ENCODE data around the gene PHLDB2. TPM values are rescaled to one million over a fixed set of nuclear protein-coding genes. Genes with fewer than 3 reads are reported as not detected.

The PHLDB2 gene
- total RNA-seq, 1 experiment from 2014 or later: 30.7 TPM

- CTCF ChIA-PET: interaction anchor here (0.5 to 3.3 kb wide), 25 partner anchors 13 to 347 kb away, joined by 3 to 33 read pairs (median 4); partner anchors contain the start of genes ABHD10 and TAGLN3
- DNase-seq: no peak
- TF ChIP-seq CTCF (IDR thresholded peaks at IDR 0.05; ENCODE audit: unreplicated experiment): no peak
Observed at GRCh38 chr3:112013784-112014143, 154.7 kb downstream of the PHLDB2 start.

GRCh38 chr3:112017091-112017490 is 158.0 kb downstream of the PHLDB2 start:
- no peak for DNase-seq
- no peaks in the 10 kb centered on the region for H3K27me3 Mint-ChIP-seq (ENCODE audit: unreplicated experiment)
- TF ChIP-seq CTCF (IDR thresholded peaks at IDR 0.05; ENCODE audit: unreplicated experiment): no peak
- CTCF ChIA-PET: no interaction called here
- intact Hi-C loops (cut with micrococcal nuclease; ENCODE audit: unreplicated experiment): no loop called here
- H3K9me3 Mint-ChIP-seq (ENCODE audit: low read depth, unreplicated experiment): peaks cover 7% of the 10 kb centered on the region
- no peak overlapping the region for H3K27ac Mint-ChIP-seq (ENCODE audit: unreplicated experiment)
- BruUV-seq (replicated peaks): no TSS peak
- H3K36me3 Mint-ChIP-seq (ENCODE audit: insufficient read depth, unreplicated experiment): no peaks in the 10 kb centered on the region
- no peaks in the 10 kb centered on the region for H3K4me1 Mint-ChIP-seq (ENCODE audit: low read depth, unreplicated experiment)
- H3K4me3 Mint-ChIP-seq (ENCODE audit: low read depth, unreplicated experiment): no peak overlapping the region

More at GRCh38 chr3:112013784-112014143, 154.7 kb downstream of the PHLDB2 start:
- Mint-ChIP-seq H3K27me3 (ENCODE audit: unreplicated experiment) (no peaks in the 10 kb centered on the region), H3K27ac (ENCODE audit: unreplicated experiment) (no peak overlapping the region), H3K4me3 (ENCODE audit: low read depth, unreplicated experiment) (no peak overlapping the region), H3K4me1 (ENCODE audit: low read depth, unreplicated experiment) (no peaks in the 10 kb centered on the region), H3K9me3 (ENCODE audit: low read depth, unreplicated experiment) (no peaks in the 10 kb centered on the region), H3K36me3 (ENCODE audit: insufficient read depth, unreplicated experiment) (no peaks in the 10 kb centered on the region)
- intact Hi-C loops (cut with micrococcal nuclease; ENCODE audit: unreplicated experiment): no loop called here
- BruUV-seq (replicated peaks): no TSS peak

- BruUV-seq (replicated peaks): no TSS peak
- TF ChIP-seq CTCF (IDR thresholded peaks at IDR 0.05; ENCODE audit: unreplicated experiment): no peak
- H3K27me3 Mint-ChIP-seq (ENCODE audit: unreplicated experiment): no peaks in the 10 kb centered on the region
- peaks cover 7% of the 10 kb centered on the region for H3K9me3 Mint-ChIP-seq (ENCODE audit: low read depth, unreplicated experiment)
- DNase-seq: no peak
- CTCF ChIA-PET: no interaction called here
- intact Hi-C loops (cut with micrococcal nuclease; ENCODE audit: unreplicated experiment): no loop called here
- no peak overlapping the region for H3K4me3 Mint-ChIP-seq (ENCODE audit: low read depth, unreplicated experiment)
- no peak overlapping the region for H3K27ac Mint-ChIP-seq (ENCODE audit: unreplicated experiment)
- no peaks in the 10 kb centered on the region for H3K36me3 Mint-ChIP-seq (ENCODE audit: insufficient read depth, unreplicated experiment)
- no peaks in the 10 kb centered on the region for H3K4me1 Mint-ChIP-seq (ENCODE audit: low read depth, unreplicated experiment)
Observed at GRCh38 chr3:112018712-112019111, 159.6 kb downstream of the PHLDB2 start.

GRCh38 chr3:112019716-112020115 is 160.7 kb downstream of the PHLDB2 start:
- Mint-ChIP-seq H3K9me3 (ENCODE audit: low read depth, unreplicated experiment) (peaks cover 7% of the 10 kb centered on the region), H3K4me3 (ENCODE audit: low read depth, unreplicated experiment) (no peak overlapping the region), H3K36me3 (ENCODE audit: insufficient read depth, unreplicated experiment) (no peaks in the 10 kb centered on the region), H3K27me3 (ENCODE audit: unreplicated experiment) (no peaks in the 10 kb centered on the region), H3K27ac (ENCODE audit: unreplicated experiment) (no peak overlapping the region), H3K4me1 (ENCODE audit: low read depth, unreplicated experiment) (no peaks in the 10 kb centered on the region)
- no TSS peak for BruUV-seq (replicated peaks)
- no peak for DNase-seq
- CTCF ChIA-PET: interaction anchor here (0.7 kb wide), 1 partner anchor 840 kb away, joined by 5 read pairs; no protein-coding TSS in a partner anchor
- TF ChIP-seq CTCF (IDR thresholded peaks at IDR 0.05; ENCODE audit: unreplicated experiment): no peak
- intact Hi-C loops (cut with micrococcal nuclease; ENCODE audit: unreplicated experiment): no loop called here

Measured in Calu3 (cell line).